ENCODE results near the gene FLNB.

The FLNB gene

DNA sequence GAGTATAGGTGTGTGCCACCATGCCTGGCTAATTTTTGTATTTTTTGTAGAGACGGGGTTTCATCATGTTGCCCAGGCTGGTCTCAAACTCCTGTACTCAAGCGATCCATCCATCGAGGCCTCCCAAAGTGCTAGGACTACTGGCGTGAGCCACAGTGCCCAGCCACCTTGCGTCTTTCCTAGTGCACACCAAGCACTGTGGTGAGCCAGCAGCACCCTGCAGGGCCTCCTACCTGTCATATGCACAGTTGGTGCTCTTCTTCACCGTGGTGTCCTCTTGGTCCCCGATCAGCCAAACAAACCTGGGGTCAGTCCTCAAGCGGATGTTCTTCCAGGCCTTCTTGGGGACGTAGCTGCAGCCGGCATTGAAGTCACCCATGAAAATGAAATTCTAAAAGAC is 189.4 kb downstream of the FLNB start:
- Histone ChIP-seq H3K4me1 (ENCODE audit: control insufficient read depth in 2 of 2, insufficient read depth in 1 of 2, low read depth in 1 of 2, low read length in 2 of 2) (no peaks in the 10 kb centered on the region), H2AFZ (ENCODE audit: low read length) (no peak overlapping the region), H2BK12ac (ENCODE audit: low read length) (no peak overlapping the region), H3K4me2 (ENCODE audit: insufficient read depth, low read length, poor library complexity, severe bottlenecking) (no peak overlapping the region), H3K27me3 (ENCODE audit: control insufficient read depth in 3 of 3, insufficient read depth in 3 of 3, low read depth in 1 of 3, low read length in 3 of 3) (no peaks in the 10 kb centered on the region), H3K79me1 (ENCODE audit: low read depth, low read length) (no peaks in the 10 kb centered on the region), H2BK5ac (ENCODE audit: low read length) (no peak overlapping the region), H3K14ac (ENCODE audit: low read length) (no peak overlapping the region), H3K4ac (ENCODE audit: low read length) (no peak overlapping the region), H4K91ac (ENCODE audit: low read depth, low read length, poor library complexity) (no peak overlapping the region), H3K36me3 (replicated peaks in 1 of 2; ENCODE audit: control insufficient read depth in 2 of 2, insufficient read depth in 2 of 2, low read length in 2 of 2) (no peaks in the 10 kb centered on the region), H3K9ac (ENCODE audit: low read depth, low read length, poor library complexity) (no peak overlapping the region), H3K18ac (ENCODE audit: low read length) (no peak overlapping the region), H2BK120ac (ENCODE audit: low read depth, low read length) (no peak overlapping the region), H3K9me3 (replicated peaks in 1 of 2; ENCODE audit: control insufficient read depth in 2 of 2, insufficient read depth in 1 of 2, low read depth in 1 of 2, low read length in 2 of 2) (peaks cover 0 to 4% of the 10 kb centered on the region in 2 donors), H3K27ac (replicated peaks; ENCODE audit: low read length) (no peak overlapping the region), H2AK5ac (ENCODE audit: low read depth, low read length) (no peak overlapping the region), H3K4me3 (ENCODE audit: low read length in 2 of 2) (no peak overlapping the region), H3K23ac (ENCODE audit: low read depth, low read length, poor library complexity) (no peak overlapping the region), H2BK15ac (ENCODE audit: low read length) (no peak overlapping the region), H4K8ac (ENCODE audit: low read depth, low read length) (no peak overlapping the region)
- WGBS, 2 donors (ENCODE audit: extremely low coverage in 2 of 2, insufficient read length in 2 of 2, insufficient replicate concordance in 1 of 2) = no CpG with 5 or more reads among the region's 10 CpGs
- no peak for DNase-seq (ENCODE audit: low spot score)

GRCh38 chr3:58198362-58198761 is 190.1 kb downstream of the FLNB start:
- Histone ChIP-seq H2AFZ (ENCODE audit: low read length) (no peak overlapping the region), H3K18ac (ENCODE audit: low read length) (no peak overlapping the region), H2BK12ac (ENCODE audit: low read length) (no peak overlapping the region), H3K9ac (ENCODE audit: low read depth, low read length, poor library complexity) (no peak overlapping the region), H3K27me3 (ENCODE audit: control insufficient read depth in 3 of 3, insufficient read depth in 3 of 3, low read depth in 1 of 3, low read length in 3 of 3) (peaks cover 0 to 4% (median 0%) of the 10 kb centered on the region in 3 experiments), H2BK120ac (ENCODE audit: low read depth, low read length) (no peak overlapping the region), H2AK5ac (ENCODE audit: low read depth, low read length) (no peak overlapping the region), H3K36me3 (replicated peaks in 1 of 2; ENCODE audit: control insufficient read depth in 2 of 2, insufficient read depth in 2 of 2, low read length in 2 of 2) (no peaks in the 10 kb centered on the region), H3K79me1 (ENCODE audit: low read depth, low read length) (no peaks in the 10 kb centered on the region), H4K91ac (ENCODE audit: low read depth, low read length, poor library complexity) (no peak overlapping the region), H3K4me1 (ENCODE audit: control insufficient read depth in 2 of 2, insufficient read depth in 1 of 2, low read depth in 1 of 2, low read length in 2 of 2) (no peaks in the 10 kb centered on the region), H3K9me3 (replicated peaks in 1 of 2; ENCODE audit: control insufficient read depth in 2 of 2, insufficient read depth in 1 of 2, low read depth in 1 of 2, low read length in 2 of 2) (peaks cover 0 to 4% of the 10 kb centered on the region in 2 donors), H3K27ac (replicated peaks; ENCODE audit: low read length) (no peak overlapping the region), H4K8ac (ENCODE audit: low read depth, low read length) (no peak overlapping the region), H3K23ac (ENCODE audit: low read depth, low read length, poor library complexity) (no peak overlapping the region), H3K14ac (ENCODE audit: low read length) (no peak overlapping the region), H3K4me3 (ENCODE audit: low read length in 2 of 2) (no peak overlapping the region), H3K4ac (ENCODE audit: low read length) (no peak overlapping the region), H3K4me2 (ENCODE audit: insufficient read depth, low read length, poor library complexity, severe bottlenecking) (no peak overlapping the region), H2BK5ac (ENCODE audit: low read length) (no peak overlapping the region), H2BK15ac (ENCODE audit: low read length) (no peak overlapping the region)
- WGBS, 2 donors (ENCODE audit: extremely low coverage in 2 of 2, insufficient read length in 2 of 2, insufficient replicate concordance in 1 of 2) = no CpG with 5 or more reads among the region's 8 CpGs
- no peak for DNase-seq (ENCODE audit: low spot score)

- Histone ChIP-seq H3K9me3 (replicated peaks in 1 of 2; ENCODE audit: control insufficient read depth in 2 of 2, insufficient read depth in 1 of 2, low read depth in 1 of 2, low read length in 2 of 2) (peaks cover 0 to 4% of the 10 kb centered on the region in 2 donors), H3K4ac (ENCODE audit: low read length) (no peak overlapping the region), H2BK120ac (ENCODE audit: low read depth, low read length) (no peak overlapping the region), H3K9ac (ENCODE audit: low read depth, low read length, poor library complexity) (no peak overlapping the region), H2BK5ac (ENCODE audit: low read length) (no peak overlapping the region), H3K4me2 (ENCODE audit: insufficient read depth, low read length, poor library complexity, severe bottlenecking) (no peak overlapping the region), H3K27me3 (ENCODE audit: control insufficient read depth in 3 of 3, insufficient read depth in 3 of 3, low read depth in 1 of 3, low read length in 3 of 3) (peaks cover 0 to 4% (median 0%) of the 10 kb centered on the region in 3 experiments), H2AFZ (ENCODE audit: low read length) (no peak overlapping the region), H3K18ac (ENCODE audit: low read length) (no peak overlapping the region), H3K4me3 (ENCODE audit: low read length in 2 of 2) (no peak overlapping the region), H3K79me1 (ENCODE audit: low read depth, low read length) (no peaks in the 10 kb centered on the region), H3K23ac (ENCODE audit: low read depth, low read length, poor library complexity) (no peak overlapping the region), H3K27ac (replicated peaks; ENCODE audit: low read length) (no peak overlapping the region), H2BK12ac (ENCODE audit: low read length) (no peak overlapping the region), H2AK5ac (ENCODE audit: low read depth, low read length) (no peak overlapping the region), H4K91ac (ENCODE audit: low read depth, low read length, poor library complexity) (no peak overlapping the region), H4K8ac (ENCODE audit: low read depth, low read length) (no peak overlapping the region), H3K36me3 (replicated peaks in 1 of 2; ENCODE audit: control insufficient read depth in 2 of 2, insufficient read depth in 2 of 2, low read length in 2 of 2) (no peaks in the 10 kb centered on the region), H2BK15ac (ENCODE audit: low read length) (no peak overlapping the region), H3K14ac (ENCODE audit: low read length) (no peak overlapping the region), H3K4me1 (ENCODE audit: control insufficient read depth in 2 of 2, insufficient read depth in 1 of 2, low read depth in 1 of 2, low read length in 2 of 2) (no peaks in the 10 kb centered on the region)
- no peak for DNase-seq (ENCODE audit: low spot score)
Measured at GRCh38 chr3:58198804-58199203, 190.6 kb downstream of the FLNB start.

- H3K4ac ChIP-seq (ENCODE audit: low read length) = no peak overlapping the region
- H2AK5ac ChIP-seq (ENCODE audit: low read depth, low read length) = no peak overlapping the region
- H3K27ac ChIP-seq (replicated peaks; ENCODE audit: low read length) = no peak overlapping the region
- peaks cover 0 to 13% (median 0%) of the 10 kb centered on the region in 3 experiments for H3K27me3 ChIP-seq (ENCODE audit: control insufficient read depth in 3 of 3, insufficient read depth in 3 of 3, low read depth in 1 of 3, low read length in 3 of 3)
- H3K9ac ChIP-seq (ENCODE audit: low read depth, low read length, poor library complexity) = no peak overlapping the region
- H3K79me1 ChIP-seq (ENCODE audit: low read depth, low read length) = no peaks in the 10 kb centered on the region
- H2BK12ac ChIP-seq (ENCODE audit: low read length) = no peak overlapping the region
- H4K8ac ChIP-seq (ENCODE audit: low read depth, low read length) = no peak overlapping the region
- no peak overlapping the region for H3K23ac ChIP-seq (ENCODE audit: low read depth, low read length, poor library complexity)
- no peak overlapping the region for H4K91ac ChIP-seq (ENCODE audit: low read depth, low read length, poor library complexity)
- H3K4me2 ChIP-seq (ENCODE audit: insufficient read depth, low read length, poor library complexity, severe bottlenecking) = no peak overlapping the region
- H3K36me3 ChIP-seq (replicated peaks in 1 of 2; ENCODE audit: control insufficient read depth in 2 of 2, insufficient read depth in 2 of 2, low read length in 2 of 2) = no peaks in the 10 kb centered on the region
- no peak overlapping the region for H2AFZ ChIP-seq (ENCODE audit: low read length)
- H3K14ac ChIP-seq (ENCODE audit: low read length) = no peak overlapping the region
- H3K18ac ChIP-seq (ENCODE audit: low read length) = no peak overlapping the region
- no peak overlapping the region for H2BK120ac ChIP-seq (ENCODE audit: low read depth, low read length)
- H2BK15ac ChIP-seq (ENCODE audit: low read length) = no peak overlapping the region
- peaks cover 0 to 4% of the 10 kb centered on the region in 2 donors for H3K9me3 ChIP-seq (replicated peaks in 1 of 2; ENCODE audit: control insufficient read depth in 2 of 2, insufficient read depth in 1 of 2, low read depth in 1 of 2, low read length in 2 of 2)
- DNase-seq (ENCODE audit: low spot score) = no peak
- no peak overlapping the region for H3K4me3 ChIP-seq (ENCODE audit: low read length in 2 of 2)
- no peak overlapping the region for H2BK5ac ChIP-seq (ENCODE audit: low read length)
- H3K4me1 ChIP-seq (ENCODE audit: control insufficient read depth in 2 of 2, insufficient read depth in 1 of 2, low read depth in 1 of 2, low read length in 2 of 2) = no peaks in the 10 kb centered on the region
Measured at GRCh38 chr3:58200121-58200709, 192.0 kb downstream of the FLNB start.

Measured in neuronal stem cell (in vitro differentiated cells).